NK-92 (cell line): ENCODE measurements around the gene BMP8B.
"Not testable (repeated sequence)": the region's sequence is repeated elsewhere in the genome, so short reads cannot be mapped to it uniquely, and the experiment has no call there.

Source experiments
- DNase-seq: peaks from one replicate; lab custom pipeline; 2025; ENCODE audit not compliant: unreplicated experiment; lab: John Stamatoyannopoulos, UW

The BMP8B gene

GRCh38 chr1:39788758-39789570 lies at the start of gene BMP8B:
Gene BMP8B (minus strand): TSS chr1:39788865. CDS start chr1:39788485, 380 bp downstream.
- DNase-seq, result no peak

DNA sequence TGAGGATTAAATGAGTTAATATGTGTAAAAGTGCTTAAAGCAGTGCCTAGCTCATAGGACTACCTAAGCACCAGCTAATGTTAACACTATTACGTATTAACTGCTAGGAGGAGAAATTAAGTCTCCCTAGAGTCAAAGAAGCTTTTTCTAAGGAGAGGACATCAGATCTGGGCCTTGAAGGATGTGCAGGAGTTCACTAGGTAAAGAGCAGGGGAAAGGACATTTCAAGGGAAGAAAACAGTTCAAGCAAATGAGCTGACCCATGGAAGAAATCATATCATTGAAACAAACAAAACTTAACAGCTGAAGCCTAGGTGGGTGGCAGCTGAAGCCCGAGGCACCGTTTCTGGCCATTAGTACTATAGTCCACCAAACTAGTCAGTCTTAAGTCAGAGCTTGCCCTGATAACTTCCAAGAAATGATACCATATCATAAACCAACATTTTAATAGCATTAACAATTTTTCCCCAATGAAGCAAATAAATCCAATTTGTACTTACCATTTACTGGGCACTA lies 48.0 kb upstream of the BMP8B start:
- no peak for DNase-seq

GRCh38 chr1:39835935-39836594 lies 47.4 kb upstream of the BMP8B start:
- no peak for DNase-seq

DNA sequence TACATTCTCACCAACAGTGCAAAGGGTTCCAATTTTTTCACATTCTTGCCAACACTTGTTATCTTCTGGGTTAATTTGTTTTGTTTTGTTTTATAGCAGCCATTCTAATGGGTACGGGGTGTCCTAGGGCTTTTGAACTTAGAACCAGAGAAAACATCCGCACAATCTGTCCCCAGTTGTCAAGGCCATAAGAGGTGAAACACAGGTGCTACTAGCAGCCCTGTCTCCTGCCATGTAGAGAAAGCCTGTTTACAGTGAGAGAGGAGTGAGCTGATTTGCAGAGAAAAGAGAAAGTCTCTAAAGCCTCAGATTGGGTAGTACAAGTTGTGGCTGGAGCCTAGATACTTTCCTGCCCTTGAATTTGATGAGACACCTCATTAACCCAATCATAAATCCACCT lies 46.4 kb upstream of the BMP8B start:
- no peak for DNase-seq

- no peak for DNase-seq
These were observed 45.1 kb upstream of the BMP8B start for GRCh38 chr1:39833621-39834385.

GRCh38 chr1:39833121-39833520 lies 44.5 kb upstream of the BMP8B start:
- no peak for DNase-seq

DNA sequence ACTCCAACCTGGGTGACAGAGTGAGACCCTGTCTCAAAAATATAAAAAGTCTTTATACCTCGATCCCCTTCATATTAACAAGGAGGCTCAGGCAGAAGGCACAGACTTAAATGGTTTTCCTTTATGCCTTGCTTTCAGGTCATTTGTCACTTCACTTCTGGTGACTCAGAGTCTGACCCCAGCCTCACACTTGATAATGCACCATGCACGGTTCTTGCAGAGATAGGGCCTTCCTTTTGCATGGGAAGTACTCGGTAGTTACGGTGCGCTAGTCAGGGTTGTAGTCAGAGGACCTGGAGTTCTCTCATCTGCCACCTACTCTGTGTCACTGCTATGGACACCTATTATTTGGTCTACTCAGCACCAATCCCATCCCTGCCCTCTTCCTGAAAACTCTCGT lies 43.6 kb upstream of the BMP8B start:
- DNase-seq, result no peak

GRCh38 chr1:39829791-39830533 lies 41.3 kb upstream of the BMP8B start:
- DNase-seq, result no peak

GRCh38 chr1:39828734-39829133 lies 40.1 kb upstream of the BMP8B start:
- DNase-seq, result no peak

DNA sequence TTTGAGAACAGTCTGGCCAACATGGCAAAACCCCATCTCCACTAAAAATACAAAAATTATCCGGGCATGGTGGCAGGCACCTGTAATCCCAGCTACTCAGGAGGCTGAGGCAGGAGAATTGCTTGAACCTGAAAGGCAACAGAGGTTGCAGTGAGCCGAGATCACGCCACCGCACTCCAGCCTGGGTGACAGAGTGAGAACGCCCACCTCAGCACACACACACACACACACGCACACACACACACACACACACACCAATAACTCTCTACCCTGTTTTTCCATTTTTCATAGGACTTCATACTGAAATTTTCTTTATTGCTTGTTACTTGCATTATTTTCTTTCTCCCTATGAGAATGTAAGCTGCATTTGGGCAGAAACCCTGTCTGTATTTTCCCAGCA lies 39.6 kb upstream of the BMP8B start:
- not testable (repeated sequence) for DNase-seq

DNA sequence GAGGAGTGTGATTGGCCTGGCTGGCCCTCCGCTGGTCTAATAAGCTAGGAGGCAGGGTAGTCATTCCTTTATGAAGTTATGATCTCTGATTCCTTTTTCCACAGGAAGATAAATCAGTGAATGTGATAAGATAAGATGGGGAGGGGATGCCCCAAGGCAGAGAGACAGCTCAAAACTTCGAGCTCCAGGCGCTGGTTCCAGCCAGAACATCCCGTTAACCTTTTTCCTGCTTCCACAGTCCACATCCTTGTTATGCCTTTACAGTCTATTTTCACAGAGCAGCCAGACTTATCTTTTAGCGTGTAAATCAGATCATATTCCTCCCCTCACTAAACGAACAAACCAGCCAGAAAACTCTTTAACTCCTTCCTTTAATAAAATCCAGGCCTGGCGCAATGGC lies 38.5 kb upstream of the BMP8B start:
- no peak for DNase-seq

DNA sequence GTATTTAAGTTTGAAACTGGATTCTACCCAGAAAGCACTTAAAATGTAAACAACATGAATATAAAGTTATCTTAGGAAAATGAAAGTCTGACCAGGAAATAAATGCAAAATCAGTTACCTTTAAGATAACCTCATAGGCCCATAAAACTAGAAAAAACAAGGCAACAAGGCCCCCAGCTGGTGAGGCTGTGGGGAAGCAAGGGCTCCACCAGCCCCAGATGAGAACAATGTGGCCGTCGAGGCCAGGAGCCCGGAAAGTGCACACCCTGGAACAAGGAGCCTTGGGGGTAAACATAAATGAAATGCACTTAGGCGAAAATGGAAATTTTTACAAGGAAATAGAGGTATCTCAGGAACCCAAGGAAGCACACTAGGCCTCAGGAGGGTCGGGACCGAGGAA lies 37.9 kb upstream of the BMP8B start:
- no peak for DNase-seq

- no peak for DNase-seq
These were observed 36.8 kb upstream of the BMP8B start for GRCh38 chr1:39825432-39825941.

DNA sequence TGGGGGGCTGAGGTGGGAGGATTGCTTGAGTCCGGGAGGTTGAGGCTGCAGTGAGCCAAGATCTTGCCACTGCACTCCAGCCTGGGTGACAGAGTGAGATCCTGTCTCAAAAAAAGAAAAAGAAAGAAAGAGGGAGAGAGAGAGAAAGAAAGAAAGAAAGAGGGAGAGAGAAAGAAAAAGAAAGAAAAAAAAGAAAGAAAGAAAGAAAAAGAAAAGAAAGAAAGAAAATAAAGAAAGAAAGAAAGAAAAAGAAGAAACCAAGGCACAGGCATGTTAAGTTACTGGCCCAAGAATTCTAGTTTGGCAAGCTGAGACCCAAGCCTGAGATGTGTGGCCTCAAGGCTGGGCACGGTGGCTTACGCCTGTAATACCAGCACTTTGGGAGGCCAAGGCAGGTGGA lies 34.8 kb upstream of the BMP8B start:
- not testable (repeated sequence) for DNase-seq

- DNase-seq, result no peak
These were observed 33.5 kb upstream of the BMP8B start for GRCh38 chr1:39822146-39822545.

DNA sequence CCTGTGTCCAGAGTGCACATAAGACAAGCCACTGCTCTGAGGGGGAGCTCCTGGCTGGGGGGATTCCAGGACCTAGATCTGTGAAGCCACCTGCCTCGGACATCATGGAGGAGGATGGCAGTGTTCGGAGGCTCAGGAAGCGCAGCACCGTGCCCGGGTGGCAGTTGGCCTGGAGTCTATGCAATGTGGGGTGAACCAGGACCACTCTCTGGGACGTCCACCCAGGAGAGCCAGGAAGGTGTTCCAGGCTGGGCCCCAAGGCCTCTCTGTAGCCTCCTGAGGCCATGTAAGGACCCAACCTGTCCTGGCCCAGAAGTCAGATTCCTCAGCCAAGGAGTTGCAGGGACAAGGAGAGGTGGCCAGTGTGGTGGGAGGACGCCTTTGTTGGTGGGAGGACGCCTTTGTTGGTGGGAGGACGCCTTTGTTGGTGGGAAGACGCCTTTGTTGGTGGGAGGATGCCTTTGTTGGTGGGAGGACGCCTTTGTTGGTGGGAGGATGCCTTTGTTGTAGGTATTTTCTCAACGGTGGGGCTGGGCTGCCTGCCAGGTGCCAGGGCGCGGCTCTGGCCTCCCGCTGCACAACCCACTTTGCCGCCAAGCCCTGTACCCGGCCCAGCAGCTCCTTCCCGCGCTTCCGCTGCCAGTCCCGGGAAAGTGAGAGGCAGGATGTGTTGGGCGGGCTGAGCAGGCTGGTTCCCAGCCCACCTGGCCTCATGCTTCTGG lies 30.6 kb upstream of the BMP8B start:
- no peak for DNase-seq

GRCh38 chr1:39818482-39818881 lies 29.8 kb upstream of the BMP8B start:
- no peak for DNase-seq

DNA sequence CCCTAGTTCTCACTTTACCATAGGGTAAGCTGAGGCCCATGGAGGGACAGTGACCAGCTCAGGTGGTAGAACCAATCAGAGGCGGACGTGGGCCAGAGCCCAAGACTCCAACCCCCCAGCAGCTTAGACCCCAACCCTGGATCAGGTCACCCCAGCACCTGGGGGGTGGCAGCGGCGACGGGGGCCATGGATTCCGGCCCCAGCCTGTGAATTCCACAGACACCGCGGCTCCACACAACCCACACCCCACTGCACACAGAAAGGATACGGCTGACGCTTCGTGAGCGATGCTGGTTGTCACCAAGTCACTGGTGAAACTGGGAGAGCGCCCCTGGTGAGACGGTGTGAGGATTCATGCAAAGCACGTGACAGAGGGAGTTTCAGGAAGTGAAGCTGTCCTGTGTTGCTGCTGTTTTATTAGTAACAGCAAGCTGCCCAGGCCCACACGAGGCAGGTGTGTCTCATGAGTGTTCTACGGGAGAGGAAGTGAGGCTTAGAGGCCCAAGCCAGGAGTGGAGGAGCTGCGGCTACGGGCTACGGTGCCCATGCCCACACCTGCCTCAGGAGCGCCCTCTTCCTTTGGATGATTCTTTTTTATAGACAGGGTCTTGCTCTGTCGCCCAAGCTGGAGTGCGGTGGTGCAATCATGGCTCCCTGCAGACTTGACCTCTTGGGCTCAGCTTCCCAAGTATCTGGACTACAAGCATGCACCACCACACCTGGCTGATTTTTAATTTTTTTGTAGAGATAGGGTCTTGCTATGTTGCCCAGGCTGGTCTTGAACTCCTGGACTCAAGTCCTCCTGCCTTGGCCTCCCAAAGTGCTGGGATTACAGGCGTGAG lies 28.6 kb upstream of the BMP8B start:
- not testable (repeated sequence) for DNase-seq

DNA sequence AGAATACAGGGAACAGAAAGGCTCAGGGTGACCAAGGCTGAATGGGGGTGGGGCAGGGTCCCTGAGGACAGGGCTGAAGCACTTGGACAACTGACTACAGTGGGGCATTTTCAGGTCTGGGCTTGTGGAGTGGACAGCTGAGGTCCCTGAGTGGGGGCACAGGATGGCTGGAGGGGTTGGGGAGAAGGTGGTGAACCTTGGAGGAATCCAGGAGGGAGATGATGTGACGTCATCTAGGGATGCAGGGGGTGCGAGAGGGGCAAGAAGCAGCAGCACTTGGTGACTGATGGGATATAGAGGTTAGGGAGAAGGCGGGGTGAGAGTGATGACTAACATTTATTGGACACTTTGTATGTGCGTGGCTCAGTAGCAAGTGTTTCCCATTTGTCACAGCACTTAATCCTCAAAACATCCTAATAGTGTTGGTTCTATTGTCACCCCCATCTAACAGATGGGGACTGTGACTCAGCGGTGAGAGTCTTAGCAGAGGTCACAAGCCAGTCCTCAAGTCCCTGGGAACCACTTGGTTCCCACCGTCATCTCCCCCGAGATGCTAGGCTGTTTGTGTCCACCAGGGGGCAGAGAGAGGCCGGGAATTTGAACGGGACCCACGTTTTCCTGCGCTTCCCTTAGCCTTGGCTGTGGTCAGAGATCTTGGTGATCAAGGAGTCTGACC lies 27.9 kb upstream of the BMP8B start:
- DNase-seq, result no peak
